HCEC 1CT (cell line): ENCODE data around the gene MYL12B.
"Not testable (repeated sequence)": the region's sequence is repeated elsewhere in the genome, so short reads cannot be mapped to it uniquely, and the experiment has no call there.

Source experiments
- DNase-seq: peaks from one replicate; pipeline ENCODE4 v3.0.0-alpha.2; 2017

MYL12B gene

DNA sequence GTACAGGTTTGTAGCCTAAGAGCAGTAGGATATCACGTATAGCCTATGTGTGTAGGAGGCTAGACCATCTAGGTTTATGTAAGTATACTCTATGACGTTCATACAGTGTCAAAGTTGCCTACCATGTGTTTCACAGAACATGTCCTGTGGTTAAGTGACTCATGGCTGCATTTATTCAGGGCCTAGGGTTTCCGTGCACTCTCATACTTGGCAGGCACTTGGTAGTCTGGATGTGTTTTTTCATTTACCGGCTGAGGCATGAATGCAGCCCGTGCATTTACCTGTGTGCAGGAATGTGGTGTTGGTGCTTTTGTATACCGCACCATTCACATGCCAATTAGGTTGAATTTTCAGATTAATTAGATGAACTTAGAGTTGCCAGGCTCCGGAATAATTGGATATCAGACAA, 43.4 kb downstream of the MYL12B start:
- peak; percentile 97 for DNase-seq

DNA sequence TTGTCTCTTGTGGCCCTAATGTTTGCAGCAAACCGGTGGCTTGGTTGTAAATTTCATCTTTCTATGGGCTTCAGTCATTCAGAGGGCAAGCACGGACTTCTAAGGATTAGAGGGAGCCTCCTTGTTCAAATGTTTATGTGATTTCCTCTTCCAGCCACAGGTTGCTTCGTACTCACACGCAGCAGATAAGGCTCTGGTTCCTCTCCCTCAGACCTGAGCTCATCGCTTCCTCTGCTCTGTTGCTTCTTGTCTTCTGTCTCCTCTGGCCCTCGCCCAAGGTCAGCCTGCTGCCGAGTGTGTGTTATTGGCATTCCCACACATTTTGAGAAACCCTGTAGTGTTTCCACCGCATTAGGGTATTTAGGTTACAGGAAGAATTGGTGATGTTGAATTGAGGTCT, 44.0 kb downstream of the MYL12B start:
- peak; percentile 6 for DNase-seq

DNA sequence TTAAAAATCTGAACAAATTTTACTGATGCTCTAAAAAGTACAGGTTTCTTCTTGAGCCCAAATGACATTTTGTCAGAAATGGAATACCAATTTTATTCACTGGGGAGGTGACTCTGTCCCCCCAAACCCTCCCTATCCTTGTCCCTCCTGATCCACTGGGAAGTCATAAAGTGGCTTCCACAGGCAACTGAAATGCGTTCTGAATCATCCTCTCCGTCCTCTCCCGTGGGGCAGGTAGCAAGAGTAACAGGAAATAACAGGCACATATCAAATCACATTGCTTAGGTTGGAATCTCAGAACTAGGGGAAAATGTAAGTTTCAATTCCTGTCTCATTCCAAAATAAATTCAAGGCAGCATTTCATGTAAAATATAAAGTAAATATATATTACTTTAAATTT, 44.5 kb downstream of the MYL12B start:
- DNase-seq: no peak

DNA sequence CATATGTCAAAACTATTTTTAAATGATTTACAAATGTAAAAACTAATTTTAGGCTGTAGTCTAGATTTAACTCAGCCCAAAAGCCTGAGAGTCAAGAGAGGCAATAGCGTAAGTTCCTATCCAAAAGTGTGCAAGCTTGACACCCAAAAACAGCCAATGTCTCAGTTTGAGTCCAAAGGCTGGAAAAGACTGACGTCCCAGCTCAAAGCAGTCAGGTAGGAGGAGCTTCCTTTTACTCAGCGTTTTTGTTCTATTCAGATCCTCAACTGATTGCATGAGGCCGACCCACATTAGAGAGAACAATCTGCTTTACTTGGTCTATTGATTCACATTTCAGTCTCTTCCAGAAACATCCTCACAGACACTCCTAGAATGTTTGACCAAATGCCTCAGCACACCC, 51.8 kb downstream of the MYL12B start:
- no peak for DNase-seq

GRCh38 chr18:3315344-3315743, 53.4 kb downstream of the MYL12B start:
- DNase-seq: not testable (repeated sequence)

DNA sequence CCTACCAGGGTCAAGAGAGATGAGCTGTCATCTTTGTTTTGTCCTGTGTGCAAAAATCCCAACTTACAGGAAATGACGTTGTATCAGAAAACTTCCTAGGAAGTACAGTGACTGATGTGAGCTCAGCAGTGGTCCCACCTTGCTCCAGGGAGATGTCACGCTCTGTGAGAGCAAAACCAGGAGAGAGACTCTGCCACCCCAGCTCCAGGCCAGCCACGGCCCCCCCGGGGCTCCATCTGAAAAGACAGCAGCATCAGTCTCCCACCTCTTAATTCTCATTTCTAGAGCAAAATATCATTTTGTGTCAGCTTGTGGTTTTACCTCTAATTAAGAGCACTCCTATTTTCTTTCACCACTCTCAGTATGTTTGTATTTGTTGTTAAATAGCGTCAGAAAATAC, 57.5 kb downstream of the MYL12B start:
- DNase-seq: no peak

- DNase-seq: no peak
Observed at GRCh38 chr18:3319894-3320454, 58.0 kb downstream of the MYL12B start.

DNA sequence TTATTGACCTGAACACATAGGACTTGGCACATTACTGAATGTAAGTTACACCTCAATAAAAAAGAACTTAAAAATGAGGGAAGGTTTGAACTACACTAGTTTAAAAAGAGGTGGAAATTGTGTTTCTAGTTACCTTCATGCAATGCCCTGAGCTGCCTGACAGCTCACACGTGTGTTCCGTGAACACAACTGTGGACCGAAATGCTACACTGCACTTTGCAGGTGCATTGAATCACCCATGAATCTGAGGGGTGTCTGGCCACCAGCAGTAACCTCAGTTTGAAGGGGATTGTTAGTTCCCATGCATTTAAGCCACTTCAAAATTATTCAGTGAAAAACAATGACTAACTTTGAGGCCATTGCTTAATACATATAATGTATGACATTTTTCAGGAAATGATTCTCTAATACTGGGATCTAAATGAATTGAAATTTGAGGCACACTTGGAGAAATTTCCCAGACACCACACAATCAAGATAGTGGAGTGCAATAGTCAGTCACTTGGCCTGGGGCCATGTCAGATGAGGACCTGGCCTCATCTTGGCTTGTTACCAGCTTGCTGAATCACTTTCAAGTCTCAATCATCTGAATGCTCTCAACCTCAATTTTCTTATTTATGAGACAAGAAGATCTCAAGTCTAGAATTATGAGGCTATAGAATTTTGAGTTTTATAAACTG, 59.3 kb downstream of the MYL12B start:
- peak; percentile 93 for DNase-seq

- peak; percentile 36 for DNase-seq
Observed at GRCh38 chr18:3323900-3324299, 62.0 kb downstream of the MYL12B start.
